NCI-H1436 (cell line): ENCODE results near the gene CHST8.

Source experiments
- DNase-seq: peaks from one replicate; lab custom pipeline; 2025; lab: John Stamatoyannopoulos, UW

Gene CHST8

DNA sequence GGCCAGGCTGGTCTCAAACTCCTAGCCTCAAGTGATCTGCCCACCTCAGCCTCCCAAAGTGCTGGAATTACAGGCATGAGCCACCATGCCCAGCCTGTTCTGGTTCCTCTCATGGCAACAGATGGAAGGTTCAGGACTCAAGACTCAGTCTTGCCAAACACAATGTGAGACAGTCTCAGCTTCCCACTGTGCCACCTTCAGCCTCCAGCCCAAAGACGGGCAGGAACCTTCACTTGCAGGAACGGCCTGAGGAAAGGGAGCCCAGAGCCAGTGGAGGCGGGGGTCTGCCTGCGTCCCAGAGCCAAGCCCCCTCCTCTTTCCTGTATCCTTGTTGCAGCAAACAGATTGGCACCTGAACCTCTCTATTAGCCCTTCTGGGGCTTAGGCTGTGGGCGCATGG, 2.9 kb upstream of the CHST8 start:
- DNase-seq = no peak

DNA sequence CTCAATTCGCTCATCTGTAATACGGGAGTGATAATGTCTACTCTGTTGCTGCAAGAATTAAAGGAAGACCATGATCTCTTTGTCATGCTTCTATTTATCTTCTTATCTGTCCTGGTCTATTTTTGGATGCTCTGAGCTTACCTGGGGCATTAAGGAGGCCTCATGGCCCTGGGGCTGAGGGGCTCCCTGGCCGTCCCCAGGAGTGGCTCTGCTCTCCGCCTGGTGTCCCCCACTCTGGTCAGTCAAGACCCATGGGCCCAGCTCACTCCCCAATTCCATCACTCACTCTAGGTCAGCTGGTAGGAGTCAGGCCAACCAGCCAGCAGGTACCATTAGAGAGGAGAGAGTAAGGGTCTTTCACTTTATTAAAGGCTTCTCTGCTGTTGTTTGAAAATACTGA, 1.1 kb upstream of the CHST8 start:
- DNase-seq = no peak

DNA sequence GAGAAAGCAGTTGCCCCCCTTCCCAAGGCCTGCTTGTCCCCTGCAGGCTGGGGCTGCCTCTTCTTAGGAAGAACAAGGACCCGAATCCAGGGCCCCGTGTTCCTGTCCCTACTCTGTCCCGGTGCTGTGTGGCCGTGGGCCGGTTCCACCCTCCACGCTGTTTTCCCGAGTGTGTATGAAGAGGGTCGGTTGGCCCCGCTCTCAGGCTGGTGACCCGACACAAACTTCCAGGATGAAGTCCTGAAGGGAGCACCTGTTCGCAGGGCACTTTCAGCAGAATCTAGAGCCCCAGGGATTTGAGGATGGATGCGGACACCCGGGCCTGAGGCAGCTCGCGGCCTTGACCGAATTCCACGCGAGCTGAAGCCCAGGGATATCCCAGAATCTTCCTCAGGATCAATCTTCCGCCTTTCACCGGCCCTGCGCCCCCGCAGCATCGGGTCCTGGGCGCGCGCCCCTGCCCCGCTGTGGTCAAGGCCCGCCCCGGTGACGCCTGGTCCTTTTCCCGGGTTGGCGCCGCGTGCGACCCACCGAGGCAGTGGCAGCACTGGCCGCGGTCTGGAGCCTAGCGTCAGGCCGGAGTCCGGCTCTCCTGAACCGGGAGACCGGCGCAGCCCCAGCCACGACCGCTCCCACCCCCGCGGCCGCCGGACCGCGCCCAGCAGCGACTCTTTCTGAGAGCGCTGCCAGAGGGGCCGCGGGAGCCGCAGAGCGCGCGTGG, 528 bp upstream of the CHST8 start:
- no peak for DNase-seq

DNA sequence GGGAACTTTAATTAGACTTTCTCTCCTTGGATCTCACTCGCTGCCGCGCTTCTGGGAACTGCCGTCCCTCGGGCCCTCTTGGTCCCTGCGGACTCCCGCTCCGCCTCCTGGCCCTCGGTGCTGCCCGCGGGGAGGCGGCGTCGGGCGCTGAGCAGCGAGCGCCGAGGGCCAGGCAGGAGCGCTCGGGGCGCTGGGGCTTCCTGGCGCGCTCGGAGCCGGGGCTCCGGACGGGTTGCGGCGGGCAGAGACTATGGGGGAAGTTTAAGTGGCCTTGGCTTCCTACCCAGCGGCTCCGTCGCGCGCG, 704 bp downstream of the CHST8 start:
- DNase-seq = no peak

DNA sequence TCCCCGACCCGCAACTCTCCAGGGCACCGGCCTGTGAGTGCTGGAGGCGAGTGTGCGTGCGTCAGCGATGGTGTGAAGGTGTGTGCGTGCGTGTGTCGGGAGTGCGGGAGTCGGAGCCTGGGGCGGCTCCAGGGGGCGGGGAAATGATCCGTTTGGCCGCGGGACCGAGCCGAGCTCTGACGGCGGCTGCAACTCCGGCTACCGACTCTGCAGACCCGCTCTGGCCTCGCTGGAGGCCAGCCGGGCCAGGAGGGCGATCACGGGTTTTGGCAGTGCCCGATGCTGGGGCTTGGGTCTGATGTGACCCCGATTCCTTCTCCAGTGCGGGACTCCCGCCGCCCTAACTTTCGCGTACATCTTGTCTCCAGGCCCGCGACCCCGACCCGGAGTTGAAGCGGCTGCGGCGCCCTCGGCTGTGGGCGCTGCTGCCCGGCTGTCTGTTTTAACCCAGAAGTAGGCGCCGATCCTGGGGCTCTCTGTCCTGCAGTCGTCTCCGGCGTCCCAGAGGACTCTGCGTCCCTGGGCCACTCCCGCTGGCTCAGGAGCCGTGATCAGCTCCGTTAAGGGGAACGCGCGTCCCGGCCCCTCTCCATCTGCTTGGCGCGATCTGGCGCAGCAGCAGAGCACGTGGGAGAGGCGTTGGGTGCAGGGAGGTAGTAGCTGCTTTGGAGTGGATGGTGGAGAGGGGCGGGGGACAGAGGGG, 1.2 kb downstream of the CHST8 start:
- peak; percentile 13 for DNase-seq

DNA sequence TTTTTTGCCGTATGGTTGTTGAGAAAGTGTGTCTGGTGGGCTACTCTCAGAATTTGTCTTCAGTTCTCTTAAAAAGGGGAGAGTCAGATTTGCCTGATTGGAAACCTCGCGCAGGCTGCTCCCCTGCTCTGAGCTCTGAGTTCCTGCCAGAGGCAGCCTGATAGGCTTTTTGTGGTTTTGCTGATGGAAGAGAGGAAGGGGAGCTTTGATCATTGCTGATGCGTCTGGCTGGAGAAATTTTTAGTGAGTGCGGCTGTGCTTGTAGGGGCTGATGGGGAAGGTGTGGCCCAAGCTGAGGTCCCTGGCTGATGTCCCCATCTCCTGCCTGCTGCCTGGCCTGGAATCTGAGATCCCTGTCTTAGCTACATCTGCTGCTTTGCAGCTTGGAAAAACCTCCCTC, 2.8 kb downstream of the CHST8 start:
- DNase-seq = no peak

DNA sequence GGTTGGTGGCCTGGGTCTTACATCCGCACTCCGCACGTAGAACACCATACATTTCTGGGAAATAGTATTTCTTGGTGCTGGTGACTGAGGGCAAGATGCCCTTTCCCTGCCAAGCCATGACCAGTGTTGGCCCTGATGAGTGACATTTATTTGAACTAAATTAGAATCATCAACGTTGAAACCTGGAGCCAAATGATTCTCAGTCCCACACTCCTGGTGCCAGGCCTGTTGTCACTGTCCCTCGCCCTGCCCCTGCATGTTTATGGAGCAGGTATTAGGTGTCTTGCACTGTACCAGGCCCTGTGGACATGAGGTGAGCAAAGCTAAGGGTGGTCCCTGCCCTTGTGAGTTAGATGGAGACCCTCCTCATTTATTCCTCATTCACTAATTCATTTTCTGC, 5.8 kb downstream of the CHST8 start:
- DNase-seq = no peak

DNA sequence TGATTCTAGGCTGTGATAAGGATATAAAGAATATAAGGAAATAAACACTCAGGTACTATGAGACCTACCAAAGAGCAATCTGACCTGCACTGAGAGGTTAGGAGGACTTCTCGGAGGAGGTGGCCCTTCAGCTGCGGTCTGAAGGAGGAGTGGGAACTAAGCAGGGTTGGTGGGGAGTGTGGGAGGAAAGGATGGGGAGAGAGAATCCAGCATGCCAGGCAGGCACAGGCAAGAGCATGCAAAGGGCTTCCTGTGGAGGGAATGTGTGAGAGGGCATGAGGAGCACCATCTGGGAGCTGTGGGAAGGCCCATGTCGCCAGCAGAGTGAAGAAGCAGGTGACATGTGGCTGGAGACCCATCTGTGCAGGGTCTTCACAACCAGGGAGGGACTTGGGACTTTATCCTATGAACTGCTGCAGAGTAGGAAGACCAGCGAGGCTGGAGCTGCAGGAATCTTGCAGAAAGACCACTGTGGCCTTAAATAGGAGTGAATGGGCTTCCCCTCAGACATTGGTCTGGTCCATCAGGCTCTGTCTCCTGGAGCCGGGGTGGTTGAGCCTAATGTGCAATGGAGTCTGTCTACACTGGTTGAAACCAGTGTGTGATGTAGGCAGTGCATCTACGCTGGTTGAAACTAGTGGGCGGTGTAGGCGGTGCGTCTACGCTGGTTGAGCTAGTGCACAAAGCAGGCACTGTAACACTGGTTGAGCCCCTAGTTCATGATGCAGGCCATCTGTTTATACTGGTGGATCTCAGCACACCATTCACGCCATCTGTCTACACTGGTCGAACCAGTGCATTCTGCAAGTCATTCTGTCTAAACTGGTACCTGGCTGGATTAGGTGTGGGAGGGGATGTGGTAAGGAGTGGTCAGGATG, 6.4 kb downstream of the CHST8 start:
- no peak for DNase-seq

DNA sequence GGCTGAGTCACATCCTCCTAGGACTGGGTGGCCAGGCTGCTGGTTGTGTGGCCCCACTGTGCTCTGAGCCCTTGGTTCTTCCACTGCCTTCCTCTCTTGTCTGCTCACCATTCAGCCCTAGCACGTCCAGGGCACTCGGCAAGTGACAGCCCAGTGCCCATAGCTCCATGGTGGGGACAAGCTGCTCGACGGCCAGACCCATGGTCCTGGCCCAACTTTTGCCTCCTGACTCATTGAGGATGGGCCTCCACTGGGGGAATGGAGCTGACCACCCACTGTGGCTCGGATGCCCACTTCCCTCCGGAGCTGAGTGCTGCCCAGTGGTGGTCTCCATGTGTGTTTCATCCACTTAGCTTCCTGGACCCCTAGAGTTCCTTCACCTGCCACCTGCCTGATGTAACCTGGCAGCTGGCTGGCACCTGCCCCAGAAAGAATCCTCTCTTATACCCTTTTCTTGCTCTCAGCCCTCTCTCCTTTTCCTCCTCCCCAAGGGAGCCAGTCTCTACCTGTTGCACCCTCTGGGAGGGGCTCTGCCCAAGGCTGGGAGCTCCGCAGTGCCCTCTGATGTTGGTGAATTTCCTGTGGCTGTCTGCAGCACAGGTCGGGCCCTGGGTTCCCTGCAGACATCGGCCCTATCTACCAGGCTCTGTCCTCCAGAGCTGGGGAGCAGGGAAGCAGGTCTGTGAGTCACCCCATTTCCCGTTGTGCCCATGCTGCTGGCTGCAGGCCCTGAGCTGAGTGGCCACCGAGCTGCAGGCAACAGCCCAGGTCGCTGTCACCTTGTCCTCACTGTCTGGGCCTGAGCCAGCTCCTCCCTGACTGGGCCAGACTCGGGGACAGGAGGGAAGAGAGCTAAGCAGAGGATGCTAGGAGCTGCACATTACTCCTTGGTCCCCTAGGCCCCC, 7.4 kb downstream of the CHST8 start:
- DNase-seq = no peak

DNA sequence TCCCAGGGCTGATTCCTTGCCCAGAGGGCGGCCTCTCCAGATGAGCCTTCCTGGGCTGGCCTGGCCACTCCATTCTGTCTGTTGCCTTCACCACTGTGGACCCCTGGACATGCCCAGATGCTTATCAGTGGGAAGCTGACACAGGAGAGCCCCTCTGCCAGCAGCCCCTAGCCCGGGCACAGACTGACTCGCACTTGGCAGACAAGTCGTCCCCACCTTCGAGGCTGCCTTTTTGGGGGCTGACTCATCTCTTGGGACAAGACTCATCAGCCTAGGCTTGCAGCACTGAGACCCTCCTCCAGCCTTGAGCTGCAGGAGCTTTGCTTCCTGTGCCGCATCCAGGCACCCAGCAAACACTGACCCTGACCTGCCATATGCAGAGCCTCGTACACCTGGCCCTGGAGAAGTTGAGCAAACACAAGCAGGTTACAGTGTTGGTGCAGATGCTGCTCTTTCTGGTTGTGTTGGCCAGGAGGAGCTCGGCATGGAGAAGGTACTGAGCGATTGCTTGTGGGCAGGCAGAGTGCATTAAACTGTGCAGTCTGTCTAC, 8.1 kb downstream of the CHST8 start:
- no peak for DNase-seq

DNA sequence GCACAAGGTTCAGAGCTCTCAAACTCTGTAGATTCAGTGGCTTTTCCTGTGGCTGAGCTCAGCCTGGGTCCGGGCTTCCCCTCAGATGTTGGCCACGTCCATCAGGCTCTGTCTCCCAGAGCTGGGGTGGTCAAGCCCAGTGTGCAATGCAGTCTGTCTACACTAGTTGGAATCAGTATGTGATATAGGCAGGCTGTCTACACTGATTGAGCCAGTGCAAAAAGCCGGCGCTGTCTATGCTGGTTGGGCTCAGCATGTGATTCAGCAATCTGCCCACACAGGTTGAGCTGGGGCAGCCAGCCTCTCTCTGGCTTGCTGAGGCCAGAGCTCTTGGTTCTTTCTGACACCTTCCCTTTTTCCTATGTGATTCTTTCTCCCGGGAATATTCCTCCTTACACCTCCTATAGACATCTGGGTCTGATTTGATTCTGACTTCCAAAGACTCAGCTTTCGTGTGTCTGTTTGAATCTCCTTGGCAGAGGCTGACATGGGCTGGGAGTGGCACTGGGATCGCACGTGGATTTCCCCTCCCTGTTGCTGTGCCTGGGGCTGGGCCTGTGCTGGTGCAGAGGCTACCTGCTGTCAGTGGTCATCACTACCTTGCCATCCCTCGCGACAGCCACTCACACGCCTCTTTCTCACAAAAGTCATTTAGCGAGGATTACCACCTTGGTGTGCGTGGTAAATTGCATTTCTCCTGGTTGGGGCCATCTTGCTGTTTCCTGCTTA, 9.3 kb downstream of the CHST8 start:
- no peak for DNase-seq

DNA sequence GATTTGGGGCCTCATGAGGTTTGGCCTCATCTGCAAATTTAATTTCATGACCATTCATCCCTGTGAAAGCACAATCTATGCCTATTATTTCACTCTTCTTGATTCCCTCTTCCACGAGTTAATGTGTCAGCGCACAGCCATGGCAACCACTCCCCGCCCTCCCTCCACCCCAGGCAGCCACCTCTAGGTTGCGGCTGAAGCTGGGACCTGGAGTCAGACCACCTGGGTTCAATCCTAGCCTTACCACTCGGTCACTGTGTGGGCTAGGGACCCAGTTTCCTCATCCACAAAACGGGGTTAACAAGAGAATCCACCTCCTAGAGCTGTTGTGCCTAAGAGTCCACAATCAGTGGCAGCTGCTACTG, 9.8 kb downstream of the CHST8 start:
- no peak for DNase-seq

DNA sequence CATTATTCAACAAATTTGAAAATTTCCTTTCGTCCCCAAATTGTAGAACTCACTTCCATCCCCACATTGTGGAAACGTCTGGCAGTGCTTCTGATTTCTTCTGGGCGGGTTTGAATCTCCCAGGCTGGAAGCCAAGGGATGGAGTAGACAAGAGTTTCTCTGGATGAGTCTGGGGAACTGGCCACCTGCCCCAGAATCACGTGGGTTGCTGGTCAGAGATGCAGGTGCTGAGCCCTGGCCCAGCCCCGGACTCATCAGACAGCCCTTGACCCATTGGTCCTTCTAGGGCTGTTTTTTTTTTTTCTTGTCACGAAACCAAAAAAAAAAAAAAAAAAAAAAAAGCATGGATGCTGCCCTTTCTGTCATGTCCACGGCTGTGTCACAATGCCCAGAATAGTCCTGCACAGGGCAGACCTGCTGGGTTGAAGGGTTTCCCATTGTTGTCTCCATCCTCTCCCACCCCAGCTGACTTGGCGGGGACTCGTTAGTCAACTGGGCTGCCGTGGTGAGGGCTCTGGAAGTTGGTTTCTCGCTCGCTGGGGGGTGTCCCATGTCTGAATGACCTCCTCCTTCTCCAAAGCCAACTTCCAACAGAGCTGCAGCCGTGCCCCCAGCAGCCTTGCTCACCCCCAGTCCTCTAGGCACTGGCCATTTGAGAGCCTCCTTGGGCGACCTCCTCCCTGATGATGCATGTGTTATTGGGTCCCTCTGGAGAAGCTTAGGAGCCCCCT, 12.8 kb downstream of the CHST8 start:
- DNase-seq = no peak

DNA sequence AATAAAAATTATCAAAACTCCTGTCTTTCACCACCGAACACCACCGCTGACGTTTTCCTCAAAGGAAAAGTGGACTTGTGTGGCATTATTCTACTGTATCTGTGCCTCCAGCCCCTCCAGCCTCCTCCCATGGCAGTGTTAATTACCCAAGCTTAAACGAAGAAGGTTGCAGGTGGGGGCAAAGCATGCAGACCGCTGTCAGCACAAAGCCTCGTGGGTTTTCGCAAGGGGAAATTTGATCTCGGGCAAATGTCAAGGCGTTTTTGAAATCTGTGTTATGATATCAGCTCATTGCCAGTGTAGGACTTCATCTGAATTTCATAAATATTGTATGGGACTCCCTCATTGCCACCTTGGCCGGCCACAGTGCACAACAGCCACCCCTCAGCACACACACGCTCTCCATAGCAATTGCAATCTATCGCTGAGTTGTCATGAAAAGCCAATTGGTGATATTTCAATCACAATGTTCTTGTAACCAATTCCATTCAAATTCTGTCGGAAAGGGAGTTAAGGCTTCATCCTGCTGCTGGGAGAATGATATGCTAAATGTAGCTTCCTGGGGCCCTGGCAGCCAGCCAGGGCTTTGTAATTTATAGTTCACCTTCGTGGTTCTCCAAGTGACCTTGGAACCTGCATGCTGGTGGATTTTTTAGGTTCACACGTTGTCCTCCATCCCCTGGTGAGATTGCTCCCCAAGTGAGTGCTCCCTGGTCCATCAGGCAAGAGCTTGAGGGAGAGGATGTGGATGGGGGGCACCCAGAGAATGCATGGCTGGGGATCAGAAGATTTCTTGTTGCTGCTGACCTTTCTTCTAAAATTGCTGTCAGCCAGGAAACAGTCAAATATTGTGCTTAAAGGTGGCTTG, 16.6 kb downstream of the CHST8 start:
- no peak for DNase-seq

DNA sequence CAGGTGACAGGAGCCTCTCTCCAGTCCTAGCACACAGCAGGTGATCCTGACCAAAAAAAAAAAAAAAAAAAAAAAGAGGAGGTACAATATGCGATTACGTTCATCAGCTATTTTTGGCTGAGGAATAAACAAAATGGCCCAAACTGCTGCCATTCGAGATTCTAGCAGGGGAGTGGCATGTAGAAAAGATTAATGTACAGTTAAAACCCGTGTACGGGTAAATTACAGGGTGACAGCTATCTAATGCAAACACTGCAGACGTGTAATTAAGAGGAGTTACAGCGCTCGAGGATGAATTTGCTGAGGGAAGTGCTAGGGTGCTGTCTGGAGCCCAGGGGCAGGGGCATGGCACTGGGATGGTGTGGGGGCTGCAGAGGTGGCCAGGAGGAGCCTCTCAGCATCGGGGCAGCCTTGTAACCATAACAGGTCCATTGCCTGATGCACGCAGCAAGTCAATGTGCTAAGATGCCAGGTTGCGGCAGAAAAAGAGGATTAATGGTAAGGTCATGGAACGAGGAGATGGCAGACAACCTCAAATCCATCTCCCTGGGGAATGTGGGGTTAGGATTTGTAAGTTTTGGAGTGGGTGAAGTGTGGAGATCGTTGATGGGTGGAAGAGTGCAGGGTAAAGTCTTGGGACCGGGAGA, 17.4 kb downstream of the CHST8 start:
- peak; percentile 58 for DNase-seq

DNA sequence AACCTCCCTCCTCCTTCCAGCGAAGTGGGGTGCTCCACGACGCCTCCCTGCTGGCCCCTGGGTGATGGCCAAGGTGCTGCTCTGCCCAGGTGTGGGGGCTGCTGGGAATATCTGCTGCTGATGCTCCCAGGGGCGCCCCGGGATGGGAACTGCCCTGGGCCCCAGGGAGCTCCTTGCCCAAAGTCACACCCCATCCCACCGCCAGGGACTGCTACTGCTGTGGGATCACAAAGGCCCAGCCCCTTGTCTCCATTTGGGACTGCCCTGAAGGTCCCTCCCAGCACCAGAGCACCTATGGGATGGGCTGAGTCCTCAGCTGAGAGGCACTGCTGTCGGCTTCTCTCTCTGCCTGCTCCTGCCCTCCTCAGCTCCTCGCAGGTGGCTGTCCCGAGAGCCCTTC, 19.0 kb downstream of the CHST8 start:
- no peak for DNase-seq

DNA sequence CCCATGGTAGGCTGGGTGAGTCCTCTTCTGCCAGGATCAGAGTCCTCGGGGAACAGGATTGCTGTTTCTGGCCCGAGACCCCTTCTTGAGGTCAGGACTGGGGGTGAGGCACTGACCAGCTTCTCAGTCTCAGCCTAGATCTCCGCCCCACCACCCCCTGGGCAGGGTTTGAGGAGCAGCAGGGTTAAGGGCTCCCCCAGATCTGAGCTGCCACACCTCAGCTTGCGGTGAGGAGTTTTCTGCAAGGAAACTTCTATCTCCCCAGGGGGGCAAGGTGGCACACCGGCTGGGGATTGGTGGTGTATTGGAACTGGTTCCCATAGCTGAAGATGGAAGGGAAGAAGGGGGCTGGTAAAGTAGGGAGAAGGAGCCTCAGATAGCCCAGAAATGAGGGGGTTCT, 19.5 kb downstream of the CHST8 start:
- DNase-seq = no peak

DNA sequence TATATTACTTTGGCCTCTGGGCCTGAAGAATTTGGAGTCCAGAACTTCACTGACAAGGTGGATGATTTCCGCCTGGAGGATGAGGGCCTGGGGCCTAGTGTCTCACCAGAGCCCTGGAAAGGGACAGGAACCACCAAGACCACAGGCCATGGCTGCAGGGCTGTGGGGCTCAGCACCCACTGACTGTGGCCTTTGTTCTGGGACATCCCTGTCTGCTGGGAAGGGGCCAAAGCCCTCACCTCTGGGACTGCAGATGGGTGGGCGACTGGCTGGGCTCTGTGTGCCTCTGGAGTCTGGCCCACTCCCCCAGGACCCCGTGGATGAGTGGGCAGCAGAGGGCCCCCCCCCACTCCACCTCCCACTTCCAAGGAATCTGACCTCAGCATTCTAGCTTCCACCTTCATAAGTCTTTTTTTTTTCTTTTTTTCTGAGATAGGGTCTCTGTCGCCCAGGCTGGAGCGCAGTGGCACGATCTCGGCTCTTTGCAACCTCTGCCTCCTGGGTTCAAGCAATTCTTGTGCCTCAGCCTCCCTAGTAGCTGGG, 20.3 kb downstream of the CHST8 start:
- DNase-seq = no peak
